ENCODE results near the gene KIF2A.

KIF2A gene

DNA sequence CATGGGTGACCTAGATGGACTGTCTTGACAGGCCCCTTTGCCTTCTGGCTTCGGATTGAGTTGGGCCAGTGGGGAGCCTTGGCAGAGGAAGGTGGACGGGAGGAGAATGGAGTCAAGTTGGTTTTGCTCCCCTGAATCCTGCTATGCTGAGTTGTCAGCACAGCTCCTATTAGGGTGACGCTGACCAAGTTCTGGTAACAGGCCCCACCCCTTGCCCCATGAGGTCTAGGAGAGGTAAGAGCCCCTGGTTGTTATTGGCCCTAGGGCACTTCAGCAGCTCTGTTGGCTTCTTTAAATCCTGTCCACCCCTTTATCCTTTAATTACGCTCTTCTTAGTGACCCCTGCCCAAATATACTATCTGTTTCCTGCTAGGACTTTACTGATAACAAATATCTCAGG is 39.4 kb upstream of the KIF2A start:
- H3K4me3 ChIP-seq (ENCODE audit: low read depth, low read length) = no peak overlapping the region
- TF ChIP-seq, protein P1, sequence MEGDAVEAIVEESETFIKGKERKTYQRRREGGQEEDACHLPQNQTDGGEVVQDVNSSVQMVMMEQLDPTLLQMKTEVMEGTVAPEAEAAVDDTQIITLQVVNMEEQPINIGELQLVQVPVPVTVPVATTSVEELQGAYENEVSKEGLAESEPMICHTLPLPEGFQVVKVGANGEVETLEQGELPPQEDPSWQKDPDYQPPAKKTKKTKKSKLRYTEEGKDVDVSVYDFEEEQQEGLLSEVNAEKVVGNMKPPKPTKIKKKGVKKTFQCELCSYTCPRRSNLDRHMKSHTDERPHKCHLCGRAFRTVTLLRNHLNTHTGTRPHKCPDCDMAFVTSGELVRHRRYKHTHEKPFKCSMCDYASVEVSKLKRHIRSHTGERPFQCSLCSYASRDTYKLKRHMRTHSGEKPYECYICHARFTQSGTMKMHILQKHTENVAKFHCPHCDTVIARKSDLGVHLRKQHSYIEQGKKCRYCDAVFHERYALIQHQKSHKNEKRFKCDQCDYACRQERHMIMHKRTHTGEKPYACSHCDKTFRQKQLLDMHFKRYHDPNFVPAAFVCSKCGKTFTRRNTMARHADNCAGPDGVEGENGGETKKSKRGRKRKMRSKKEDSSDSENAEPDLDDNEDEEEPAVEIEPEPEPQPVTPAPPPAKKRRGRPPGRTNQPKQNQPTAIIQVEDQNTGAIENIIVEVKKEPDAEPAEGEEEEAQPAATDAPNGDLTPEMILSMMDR (conservative IDR thresholded peaks at IDR 0.05; ENCODE audit: low read depth, low read length) = no peak
- DNase-seq (ENCODE audit: low read depth) = no peak

DNA sequence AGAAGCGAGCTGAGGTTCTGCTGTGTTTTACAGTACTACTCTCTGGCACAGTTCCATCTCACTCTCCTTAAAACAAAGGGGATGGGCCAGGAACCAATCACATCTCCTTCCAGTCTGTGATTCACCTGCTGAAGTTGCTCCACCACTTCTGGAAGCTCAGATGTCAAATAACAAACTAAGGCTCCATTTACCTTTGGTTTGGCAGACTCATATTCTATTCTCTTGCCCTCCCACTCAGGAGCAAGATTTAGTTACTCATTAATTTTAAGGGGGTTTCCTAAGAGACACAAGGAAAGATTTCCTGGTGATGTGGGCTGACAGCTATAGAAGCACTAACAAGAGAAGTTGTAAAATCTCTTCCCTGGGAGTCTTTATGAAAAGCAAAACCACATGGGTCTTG is 37.8 kb upstream of the KIF2A start:
- DNase-seq (ENCODE audit: low read depth) = no peak
- TF ChIP-seq, protein P1 (conservative IDR thresholded peaks at IDR 0.05; ENCODE audit: low read depth, low read length) = no peak
- no peak overlapping the region for H3K4me3 ChIP-seq (ENCODE audit: low read depth, low read length)

DNA sequence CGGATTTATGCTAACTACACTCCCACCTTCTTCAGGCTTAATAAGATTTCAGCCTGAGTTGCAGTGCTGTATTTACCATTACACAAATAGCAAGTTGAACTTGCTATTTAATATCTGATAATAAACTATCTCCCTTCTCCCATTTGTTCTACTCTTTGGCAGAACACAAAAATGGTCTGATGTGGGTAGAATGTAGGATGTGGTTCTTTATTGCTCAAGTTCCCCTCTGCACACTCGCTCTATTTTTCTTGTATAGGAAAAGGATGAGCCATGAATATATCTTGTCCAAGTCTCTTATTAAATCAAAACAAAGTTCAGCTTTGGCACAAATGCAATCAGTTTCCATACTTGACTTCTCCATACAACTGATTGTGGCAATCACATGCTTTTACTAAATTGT is 37.2 kb upstream of the KIF2A start:
- TF ChIP-seq, protein P1 (conservative IDR thresholded peaks at IDR 0.05; ENCODE audit: low read depth, low read length) = no peak
- DNase-seq (ENCODE audit: low read depth) = no peak
- H3K4me3 ChIP-seq (ENCODE audit: low read depth, low read length) = no peak overlapping the region

DNA sequence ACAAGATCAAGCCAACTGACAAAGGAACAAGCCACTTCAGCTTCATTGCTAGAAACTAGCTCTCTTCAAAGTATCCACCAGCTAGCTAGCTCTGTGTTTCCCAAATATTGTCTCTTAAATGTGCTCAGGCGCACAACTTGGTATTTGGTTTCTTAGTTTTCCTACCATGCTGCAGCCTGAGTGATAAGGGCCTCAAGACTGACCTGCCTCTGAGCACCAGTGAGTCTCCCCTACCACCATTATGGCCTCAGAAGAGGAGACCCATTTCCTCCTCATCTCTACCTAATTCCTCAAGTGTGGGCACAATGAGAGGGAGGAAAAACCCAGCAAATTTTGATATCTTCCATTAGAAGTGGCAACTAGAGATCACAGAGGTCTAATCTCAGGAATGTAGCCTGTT is 34.6 kb upstream of the KIF2A start:
- no peak overlapping the region for H3K4me3 ChIP-seq (ENCODE audit: low read depth, low read length)
- TF ChIP-seq, protein P1 (conservative IDR thresholded peaks at IDR 0.05; ENCODE audit: low read depth, low read length) = no peak
- DNase-seq (ENCODE audit: low read depth) = no peak

DNA sequence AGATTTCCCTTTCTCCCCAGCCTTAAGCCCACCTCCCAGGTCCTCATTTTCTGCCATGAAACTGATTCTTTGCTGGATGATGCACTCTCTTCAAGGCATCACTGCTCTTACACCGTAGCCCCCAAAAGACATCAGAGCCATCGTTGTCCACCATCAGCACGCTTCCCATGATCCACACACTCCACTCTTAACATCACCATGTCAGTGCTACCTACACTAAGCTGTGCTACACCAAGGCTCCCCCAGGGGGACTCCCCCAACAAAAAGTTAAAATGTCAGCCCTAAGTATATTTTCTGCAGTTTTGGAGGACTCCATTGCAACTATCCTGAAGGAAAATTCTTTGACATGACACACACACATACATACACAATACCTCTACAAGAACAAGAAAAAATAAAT is 34.1 kb upstream of the KIF2A start:
- H3K4me3 ChIP-seq (ENCODE audit: low read depth, low read length) = no peak overlapping the region
- no peak for DNase-seq (ENCODE audit: low read depth)
- TF ChIP-seq, protein P1 (conservative IDR thresholded peaks at IDR 0.05; ENCODE audit: low read depth, low read length) = no peak

DNA sequence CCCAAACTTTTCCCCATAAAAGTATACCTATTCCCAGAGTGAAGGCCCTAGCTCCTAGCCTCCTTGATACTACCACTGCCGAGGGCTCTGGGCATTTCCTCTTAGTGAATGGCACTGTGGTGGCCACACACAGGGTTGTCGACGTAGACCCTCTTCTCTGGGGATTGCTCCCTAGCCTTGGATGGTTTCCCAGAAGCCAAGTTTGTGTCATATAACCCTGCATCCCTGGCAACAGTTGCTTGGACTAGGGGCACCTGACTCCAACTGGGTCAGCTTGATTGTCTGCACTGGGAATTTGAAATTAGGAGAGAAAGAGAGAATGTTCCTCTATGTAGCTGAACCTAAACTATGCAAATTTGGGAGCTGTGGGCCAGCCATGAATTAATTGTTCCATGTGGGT is 32.3 kb upstream of the KIF2A start:
- no peak for DNase-seq (ENCODE audit: low read depth)
- TF ChIP-seq, protein P1 (conservative IDR thresholded peaks at IDR 0.05; ENCODE audit: low read depth, low read length) = no peak
- H3K4me3 ChIP-seq (ENCODE audit: low read depth, low read length) = no peak overlapping the region

DNA sequence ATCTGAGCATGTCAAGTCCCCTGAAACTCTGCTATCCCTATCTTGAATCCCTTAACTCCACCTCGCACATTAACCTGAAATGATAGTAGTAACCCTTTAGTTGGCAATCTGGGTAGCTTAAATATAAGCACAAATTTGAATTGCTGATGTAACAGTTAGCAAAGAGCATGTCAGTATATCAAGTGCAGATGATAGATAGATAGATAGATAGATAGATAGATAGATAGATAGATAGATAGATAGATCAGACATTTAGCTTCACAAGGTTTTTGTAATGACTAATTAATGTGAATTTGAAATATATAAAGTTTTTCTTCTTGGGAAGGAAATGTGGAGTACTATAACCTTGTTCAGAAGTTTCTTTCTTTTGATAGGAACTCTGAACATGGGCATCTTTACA is 30.4 kb upstream of the KIF2A start:
- no peak overlapping the region for H3K4me3 ChIP-seq (ENCODE audit: low read depth, low read length)
- TF ChIP-seq, protein P1 (conservative IDR thresholded peaks at IDR 0.05; ENCODE audit: low read depth, low read length) = no peak
- DNase-seq (ENCODE audit: low read depth) = no peak

Data from choroid plexus epithelial cell (primary cell).